Measurements from ENCODE around the gene CHRNE.

Gene CHRNE

GRCh38 chr17:4898927-4899326 lies 4.0 kb downstream of the CHRNE start:
- Histone ChIP-seq H3K4me3 (ENCODE audit: low read depth, low read length) (no peak overlapping the region), H3K27ac (no peak overlapping the region), H3K9me3 (ENCODE audit: severe bottlenecking) (no peaks in the 10 kb centered on the region)

DNA sequence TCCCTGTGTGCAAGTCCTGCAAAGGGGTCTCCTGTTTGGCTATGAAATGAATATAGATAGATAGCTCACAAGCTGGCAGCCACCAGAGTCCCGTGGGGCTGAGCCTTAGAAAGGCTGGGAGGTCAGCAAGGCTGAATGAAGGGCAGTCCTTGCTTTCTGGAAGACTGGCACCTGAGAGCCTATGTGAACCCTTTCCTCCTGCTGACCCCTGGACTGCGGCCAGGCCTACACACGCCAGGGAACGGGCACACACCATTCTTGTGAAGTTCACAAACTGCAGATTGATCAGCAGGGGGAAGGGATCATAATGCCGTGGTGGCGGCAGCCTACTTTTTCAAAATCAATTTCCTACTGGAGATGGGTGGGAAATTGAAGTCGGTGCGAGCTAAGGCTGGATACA lies 4.5 kb downstream of the CHRNE start:
- no peak overlapping the region for H3K4me3 ChIP-seq (ENCODE audit: low read depth, low read length)
- no peaks in the 10 kb centered on the region for H3K27me3 ChIP-seq (ENCODE audit: insufficient read depth, low read depth, severe bottlenecking)
- no peaks in the 10 kb centered on the region for H3K9me3 ChIP-seq (ENCODE audit: severe bottlenecking)
- peaks cover 83% of the 10 kb centered on the region for H3K36me3 ChIP-seq
- no peak for DNase-seq
- no peak for TF ChIP-seq CTCF (IDR thresholded peaks at IDR 0.05; ENCODE audit: low read depth, low read length)
- H3K27ac ChIP-seq: peak overlapping the region; percentile 21; the same call in 1 of the 2 replicates

More at GRCh38 chr17:4898927-4899326, 4.0 kb downstream of the CHRNE start:
- H3K36me3 ChIP-seq: peaks cover 77% of the 10 kb centered on the region
- DNase-seq: no peak
- no peaks in the 10 kb centered on the region for H3K27me3 ChIP-seq (ENCODE audit: insufficient read depth, low read depth, severe bottlenecking)
- TF ChIP-seq CTCF (IDR thresholded peaks at IDR 0.05; ENCODE audit: low read depth, low read length): no peak

- TF ChIP-seq CTCF (IDR thresholded peaks at IDR 0.05; ENCODE audit: low read depth, low read length): no peak
- Histone ChIP-seq H3K27me3 (ENCODE audit: insufficient read depth, low read depth, severe bottlenecking) (no peaks in the 10 kb centered on the region), H3K27ac (peak overlapping the region; percentile 21), H3K9me3 (ENCODE audit: severe bottlenecking) (no peaks in the 10 kb centered on the region), H3K36me3 (peaks cover 89% of the 10 kb centered on the region), H3K4me3 (ENCODE audit: low read depth, low read length) (no peak overlapping the region)
- no peak for DNase-seq
Measured at GRCh38 chr17:4897785-4898184, 5.1 kb downstream of the CHRNE start.

DNA sequence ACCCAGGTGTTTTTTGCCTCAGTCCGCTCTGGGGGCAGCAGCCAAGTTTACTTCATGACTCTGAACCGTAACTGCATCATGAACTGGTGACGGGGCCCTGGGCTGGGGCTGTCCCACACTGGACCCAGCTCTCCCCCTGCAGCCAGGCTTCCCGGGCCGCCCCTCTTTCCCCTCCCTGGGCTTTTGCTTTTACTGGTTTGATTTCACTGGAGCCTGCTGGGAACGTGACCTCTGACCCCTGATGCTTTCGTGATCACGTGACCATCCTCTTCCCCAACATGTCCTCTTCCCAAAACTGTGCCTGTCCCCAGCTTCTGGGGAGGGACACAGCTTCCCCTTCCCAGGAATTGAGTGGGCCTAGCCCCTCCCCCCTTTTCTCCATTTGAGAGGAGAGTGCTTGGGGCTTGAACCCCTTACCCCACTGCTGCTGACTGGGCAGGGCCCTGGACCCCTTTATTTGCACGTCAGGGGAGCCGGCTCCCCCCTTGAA lies 5.7 kb downstream of the CHRNE start:
- TF ChIP-seq CTCF (IDR thresholded peaks at IDR 0.05; ENCODE audit: low read depth, low read length): no peak
- H3K36me3 ChIP-seq: peaks cover 94% of the 10 kb centered on the region
- DNase-seq: no peak

DNA sequence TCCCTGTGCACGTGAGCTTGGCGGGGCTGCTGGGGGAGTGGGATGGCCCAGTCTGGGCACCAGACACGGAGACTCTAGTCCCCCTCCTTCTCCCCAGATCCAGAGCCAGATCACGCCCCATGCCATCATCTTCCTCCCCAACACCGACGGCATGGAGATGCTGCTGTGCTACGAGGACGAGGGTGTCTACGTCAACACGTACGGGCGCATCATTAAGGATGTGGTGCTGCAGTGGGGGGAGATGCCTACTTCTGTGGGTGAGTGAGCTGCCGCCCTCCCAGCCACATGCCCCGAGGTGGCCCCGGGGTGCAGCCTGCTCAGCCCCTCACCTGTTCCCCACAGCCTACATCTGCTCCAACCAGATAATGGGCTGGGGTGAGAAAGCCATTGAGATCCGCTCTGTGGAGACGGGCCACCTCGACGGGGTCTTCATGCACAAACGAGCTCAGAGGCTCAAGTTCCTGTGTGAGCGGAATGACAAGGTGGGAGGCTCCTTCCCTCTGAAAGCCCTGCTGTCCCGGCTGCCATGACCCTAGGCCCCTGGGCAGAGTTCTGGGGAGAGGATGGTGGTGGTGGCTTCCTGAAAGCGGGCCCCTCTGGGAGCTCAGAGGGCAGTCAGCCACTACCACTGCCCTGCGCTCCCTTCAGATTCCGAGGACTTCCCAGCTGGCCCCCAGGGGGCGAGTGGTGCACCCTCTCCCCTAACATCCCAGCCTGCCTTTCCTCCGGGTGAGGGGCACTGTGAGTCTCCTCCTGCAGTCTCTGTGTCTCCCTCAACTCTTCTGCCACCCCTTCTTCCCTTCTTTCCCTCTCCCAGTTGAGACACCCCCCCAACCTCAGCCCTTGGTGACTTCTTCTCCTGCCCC lies 6.3 kb downstream of the CHRNE start:
- Histone ChIP-seq H3K9me3 (ENCODE audit: severe bottlenecking) (no peaks in the 10 kb centered on the region), H3K36me3 (peaks cover 94% of the 10 kb centered on the region)

More for the DNA sequence above, 5.7 kb downstream of the CHRNE start:
- Histone ChIP-seq H3K4me3 (ENCODE audit: low read depth, low read length) (no peak overlapping the region), H3K27me3 (ENCODE audit: insufficient read depth, low read depth, severe bottlenecking) (no peaks in the 10 kb centered on the region), H3K27ac (peak overlapping the region; percentile 63), H3K9me3 (ENCODE audit: severe bottlenecking) (no peaks in the 10 kb centered on the region)

More for the DNA sequence above, 6.3 kb downstream of the CHRNE start:
- Histone ChIP-seq H3K27ac (peak overlapping the region; percentile 63), H3K27me3 (ENCODE audit: insufficient read depth, low read depth, severe bottlenecking) (no peaks in the 10 kb centered on the region), H3K4me3 (ENCODE audit: low read depth, low read length) (no peak overlapping the region)
- no peak for DNase-seq
- peak; percentile 27; the same call in 1 of the 2 replicates for TF ChIP-seq CTCF (IDR thresholded peaks at IDR 0.05; ENCODE audit: low read depth, low read length)
